Aorta (tissue), 5 donors: Measurements from ENCODE around the gene NKX6-2. TPM values are rescaled to one million over a fixed set of nuclear protein-coding genes. Genes with fewer than 3 reads are reported as not detected.

ENCODE experiments used
- ATAC-seq: fragments of 200-7000 bp; cut with Tn5 transposase; one replicate; pipeline ENCODE4 v1.9.1; 2022; ENCODE audit warnings: moderate library complexity; ENCODE audit not compliant: low FRiP score
- DNase-seq, 2 donors: peaks; one replicate each; pipeline ENCODE4 v3.0.0-alpha.2; 2020
- H3K27ac ChIP-seq, 2 donors: one replicate each; pipeline ENCODE4 v1.5.1; 2013; ENCODE audit warnings: low read length in 2 of 2, mild to moderate bottlenecking in 2 of 2, moderate library complexity in 2 of 2, control low read depth in 1 of 2, inconsistent platforms in 1 of 2, low read depth in 1 of 2
- H3K27me3 ChIP-seq, 2 donors: one replicate each; pipeline ENCODE4 v1.6.1; 2013; ENCODE audit warnings: control low read depth in 1 of 2, low read length in 1 of 2, mild to moderate bottlenecking in 1 of 2, moderate library complexity in 1 of 2; ENCODE audit not compliant: insufficient read depth in 2 of 2, control insufficient read depth in 1 of 2
- H3K36me3 ChIP-seq, 2 donors: one replicate each; pipeline ENCODE4 v1.6.1; 2013; ENCODE audit warnings: control low read depth in 1 of 2, low read length in 1 of 2, mild to moderate bottlenecking in 1 of 2; ENCODE audit not compliant: insufficient read depth in 2 of 2, control insufficient read depth in 1 of 2
- H3K4me1 ChIP-seq, 2 donors: one replicate each; pipeline ENCODE4 v1.6.1; 2013; ENCODE audit warnings: low read length in 2 of 2, control low read depth in 1 of 2, mild to moderate bottlenecking in 1 of 2, moderate library complexity in 1 of 2; ENCODE audit not compliant: insufficient read depth in 2 of 2, control insufficient read depth in 1 of 2
- H3K4me3 ChIP-seq, 2 donors: one replicate each; pipeline ENCODE4 v1.5.1; 2013; ENCODE audit warnings: low read length in 2 of 2, control low read depth in 1 of 2, mild to moderate bottlenecking in 1 of 2
- H3K9me3 ChIP-seq: one replicate; pipeline ENCODE4 v1.6.1; 2013; ENCODE audit warnings: mild to moderate bottlenecking, low read length; ENCODE audit not compliant: control insufficient read depth
- WGBS, 2 donors: extraction: QIAGEN DNeasy Blood & Tissue Kit; methylation state at CpG; one replicate each; pipeline ENCODE4 v1.1.7; 2013; 5-methylcytosine and 5-hydroxymethylcytosine counted together
- intact Hi-C, 2 donors: fragments of 100-400 bp; cut with DNase I; formaldehyde crosslinking; loops; one replicate each; pipeline versions ENCODE4 v1.14.2 to v1.15.0; 2022
- long read RNA-seq, 2 donors: library from polyadenylated mRNA; unstranded; transcript quantifications; one replicate each; pipeline ENCODE4 v2.0.0, GENCODE V29; 2020 to 2021
- polyA plus RNA-seq, 2 donors: library from polyadenylated mRNA; stranded (reverse); fragments of 200-250 nt; gene quantifications; one replicate each; pipeline ENCODE4 v1.2.3, GENCODE V29; 2013
- total RNA-seq, 2 donors: library from RNA; stranded (reverse); fragmentation: NEBNext Ultra II Directional; extraction: Animal tissue kit (Norgen Biotek cat#: 25700); gene quantifications; one replicate each; pipeline ENCODE4 v1.2.1, GENCODE V29; 2021
- donor health status: healthy with polysubstance abuse.
- donor health status: Bipolar disorder and iron deficiency.
- donor health status: DM: no; HTN: no; CAD: no.
- donor health status: DM: no; HTN: no; CAD: no.
- donor health status: DM: yes; HTN: yes; CAD: no.

Gene NKX6-2
- total RNA-seq: not detected
- polyA plus RNA-seq: not detected
- long read RNA-seq, donor 1: 0 reads
- long read RNA-seq, donor 2, partial matches to known transcripts: 0 of 14 reads
- long read RNA-seq, donor 2, other reads (novel, unspliced or antisense): 14 of 14 reads

DNA sequence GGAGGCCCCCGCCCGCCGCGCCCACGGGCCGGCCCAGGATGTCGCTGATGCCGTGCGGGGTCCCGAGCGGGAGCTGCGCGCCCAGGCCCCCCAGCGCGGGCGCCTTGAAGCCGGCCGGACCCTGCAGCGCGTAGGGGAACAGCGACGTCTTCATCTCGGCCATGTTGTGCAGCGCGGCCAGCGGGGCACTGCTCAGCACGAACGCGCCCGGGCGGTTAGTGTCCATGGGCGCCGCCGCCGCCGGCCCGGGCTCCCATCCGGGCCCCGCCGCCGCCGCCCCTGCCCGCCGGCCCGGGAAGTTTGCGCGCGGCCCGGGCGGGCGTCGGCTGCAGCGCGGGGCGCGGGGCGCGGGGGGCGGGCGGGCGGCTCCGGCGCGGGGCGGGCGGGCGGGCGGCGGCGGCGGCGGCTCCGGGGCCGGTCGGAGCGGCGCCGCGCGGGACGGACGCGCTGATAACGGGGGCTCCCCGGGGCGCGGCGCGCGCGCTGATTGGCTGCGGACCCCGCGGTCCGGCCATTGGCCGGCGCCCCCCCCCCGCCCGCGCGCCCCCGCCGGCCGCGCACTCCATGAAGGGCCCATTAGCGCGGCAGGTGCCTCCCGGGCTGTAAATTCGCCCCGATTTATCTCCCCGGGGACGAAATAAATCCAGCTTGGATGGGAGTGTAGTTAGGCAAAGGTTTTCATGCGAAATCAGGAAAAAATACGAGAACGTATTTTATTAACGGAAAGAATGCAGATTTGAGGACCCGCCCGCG, at the start of gene NKX6-2:
NKX6-2 (minus strand) TSS at position 425 of the 753 bp plus-strand sequence; CDS start at position 226, 199 bp downstream.
- peaks cover 7% of the 10 kb centered on the region for H3K9me3 ChIP-seq
- ATAC-seq (no peak), DNase-seq (no peak)
- H3K4me1 ChIP-seq: no peaks in the 10 kb centered on the region
- WGBS, 2 donors: 1 to 2% methylated on average over 38 to 119 of the region's 119 CpGs
- H3K27ac ChIP-seq: no peak within 1 kb of the TSS
- H3K4me3 ChIP-seq: no peak within 1 kb of the TSS
- peaks cover 0 to 4% of the 10 kb centered on the region in 2 donors for H3K27me3 ChIP-seq
- intact Hi-C loops: no loop called here
- peaks cover 7 to 12% of the 10 kb centered on the region in 2 donors for H3K36me3 ChIP-seq

DNA sequence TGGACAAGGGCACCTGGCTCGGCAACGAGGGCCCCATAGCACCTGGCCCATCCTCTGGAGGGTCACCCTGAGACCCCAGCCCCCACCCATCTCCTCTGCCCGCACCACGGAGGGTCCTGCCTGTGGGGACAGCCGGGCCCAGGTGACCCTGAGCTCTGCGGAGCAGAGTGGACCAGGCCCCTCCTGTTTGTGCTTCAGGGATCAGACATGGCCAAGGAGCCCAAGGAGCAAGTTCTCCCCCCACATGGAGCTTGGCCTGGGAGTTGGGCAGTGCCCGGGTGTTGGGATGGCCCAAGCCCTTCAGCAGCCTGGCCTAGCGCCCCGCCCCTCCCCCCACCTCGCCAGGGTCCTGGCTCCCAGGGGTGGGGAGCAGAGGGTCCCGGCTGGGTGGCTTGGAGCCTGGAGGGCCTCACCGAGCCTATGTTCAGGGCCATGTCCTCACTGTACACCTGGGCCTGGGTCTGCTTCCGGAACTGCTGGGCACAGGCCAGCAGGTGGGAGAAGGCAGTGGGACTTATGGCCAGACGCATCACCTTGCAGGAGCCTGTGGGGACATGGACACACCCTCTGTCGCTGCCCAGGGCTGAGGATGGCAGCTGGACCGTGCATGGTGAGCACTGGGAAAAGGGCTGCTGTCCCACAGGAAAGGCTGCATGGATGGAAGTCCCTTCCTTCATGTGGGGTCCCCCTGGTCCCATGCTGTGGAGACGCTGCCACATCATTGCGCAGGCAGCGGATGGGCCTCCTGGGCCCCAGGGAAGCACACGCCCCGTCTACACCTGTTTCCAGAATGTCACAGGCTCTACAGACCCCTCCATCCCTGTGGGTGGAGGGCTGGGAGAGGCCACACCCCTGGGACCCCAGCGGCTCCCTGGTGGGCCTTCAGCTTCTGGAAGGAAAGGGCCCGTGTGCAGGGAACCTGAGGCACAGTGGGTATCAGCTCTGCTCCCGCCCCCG, 49.2 kb upstream of the NKX6-2 start:
- H3K27ac ChIP-seq: no peak overlapping the region
- peaks cover 0 to 2% of the 10 kb centered on the region in 2 donors for H3K27me3 ChIP-seq
- ATAC-seq (no peak), DNase-seq (peak; percentile 26 to 57)
- H3K4me3 ChIP-seq: no peak overlapping the region
- 74 to 82% methylated on average over 23 to 25 of the region's 25 CpGs for WGBS, 2 donors
- H3K9me3 ChIP-seq: no peaks in the 10 kb centered on the region
- intact Hi-C loops: loop anchor here in 1 of 2 donors (5.0 kb wide), 1 partner anchor 292 kb away; no protein-coding TSS in a partner anchor
- H3K36me3 ChIP-seq: no peaks in the 10 kb centered on the region
- no peaks in the 10 kb centered on the region for H3K4me1 ChIP-seq

DNA sequence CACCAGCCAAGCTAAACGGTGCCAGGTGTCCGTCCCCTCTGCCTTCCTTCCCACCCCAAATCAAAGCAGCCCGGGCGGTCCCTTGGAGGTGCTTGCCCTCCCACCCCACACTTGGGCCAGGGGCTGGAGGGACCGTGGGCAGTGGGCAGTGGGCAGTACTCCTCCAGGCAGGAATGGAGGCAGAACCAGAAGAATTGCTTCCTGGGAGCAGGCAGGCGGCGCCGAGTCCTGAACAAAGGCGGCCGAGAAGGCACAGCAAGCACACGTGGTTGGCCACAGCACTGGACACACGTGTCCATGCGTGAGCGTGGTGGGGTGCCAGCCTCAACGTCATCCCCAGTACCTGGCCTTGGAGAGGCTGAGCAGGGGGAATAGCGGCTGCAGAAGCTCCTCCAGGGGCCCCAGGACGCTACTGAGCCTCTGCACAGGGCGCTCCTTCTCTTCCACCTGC, 48.4 kb upstream of the NKX6-2 start:
- ATAC-seq: no peak
- H3K27ac ChIP-seq: no peak overlapping the region

DNA sequence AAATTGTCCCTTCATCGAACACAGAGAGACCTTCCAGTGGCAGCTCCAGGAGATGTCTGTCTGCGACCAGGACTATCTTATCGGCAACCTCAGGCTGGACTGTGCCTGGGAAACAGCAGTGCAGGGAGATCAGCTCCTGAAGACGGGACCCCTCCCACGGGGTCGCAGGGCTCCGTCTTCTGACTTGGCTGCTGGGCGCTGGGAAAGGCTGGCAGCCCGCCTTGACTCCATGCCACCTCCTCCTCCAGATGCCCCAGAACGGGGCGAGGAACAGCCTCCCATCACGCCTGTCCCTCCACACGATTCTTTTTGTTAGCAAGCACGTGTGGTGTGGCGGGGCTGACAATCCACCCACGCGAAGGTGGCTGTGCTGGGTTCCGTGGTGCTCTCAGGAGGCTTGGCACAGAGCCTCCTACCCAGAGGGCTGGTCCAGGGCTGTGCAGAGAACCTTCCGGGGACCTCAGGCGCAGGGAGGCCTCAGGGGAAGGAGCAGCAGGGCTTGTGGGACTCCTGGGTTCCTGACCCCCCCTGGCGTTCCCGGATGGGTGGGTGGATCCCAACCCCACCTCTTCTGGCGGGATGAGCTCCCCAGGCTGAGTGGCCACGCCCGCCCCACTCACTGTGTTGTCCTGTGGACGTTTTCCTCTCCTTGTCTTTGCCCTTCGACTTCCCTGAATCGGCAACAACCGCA, 47.6 kb upstream of the NKX6-2 start:
- Histone ChIP-seq H3K36me3 (no peaks in the 10 kb centered on the region), H3K4me3 (no peak overlapping the region), H3K27me3 (peaks cover 0 to 2% of the 10 kb centered on the region in 2 donors), H3K4me1 (no peaks in the 10 kb centered on the region), H3K9me3 (no peaks in the 10 kb centered on the region), H3K27ac (no peak overlapping the region)
- intact Hi-C loops: no loop called here
- ATAC-seq: no peak
- DNase-seq: peak in 1 of 2 donors; percentile 41
- WGBS, 2 donors: 52 to 56% methylated on average over 29 of the region's 29 CpGs

More for the DNA sequence above, 48.4 kb upstream of the NKX6-2 start:
- DNase-seq: peak in 1 of 2 donors; percentile 30
- WGBS, 2 donors: 84 to 86% methylated on average over 18 of the region's 18 CpGs
- Histone ChIP-seq H3K36me3 (no peaks in the 10 kb centered on the region), H3K4me1 (no peaks in the 10 kb centered on the region), H3K4me3 (no peak overlapping the region), H3K9me3 (no peaks in the 10 kb centered on the region), H3K27me3 (peaks cover 0 to 2% of the 10 kb centered on the region in 2 donors)
- intact Hi-C loops: no loop called here

DNA sequence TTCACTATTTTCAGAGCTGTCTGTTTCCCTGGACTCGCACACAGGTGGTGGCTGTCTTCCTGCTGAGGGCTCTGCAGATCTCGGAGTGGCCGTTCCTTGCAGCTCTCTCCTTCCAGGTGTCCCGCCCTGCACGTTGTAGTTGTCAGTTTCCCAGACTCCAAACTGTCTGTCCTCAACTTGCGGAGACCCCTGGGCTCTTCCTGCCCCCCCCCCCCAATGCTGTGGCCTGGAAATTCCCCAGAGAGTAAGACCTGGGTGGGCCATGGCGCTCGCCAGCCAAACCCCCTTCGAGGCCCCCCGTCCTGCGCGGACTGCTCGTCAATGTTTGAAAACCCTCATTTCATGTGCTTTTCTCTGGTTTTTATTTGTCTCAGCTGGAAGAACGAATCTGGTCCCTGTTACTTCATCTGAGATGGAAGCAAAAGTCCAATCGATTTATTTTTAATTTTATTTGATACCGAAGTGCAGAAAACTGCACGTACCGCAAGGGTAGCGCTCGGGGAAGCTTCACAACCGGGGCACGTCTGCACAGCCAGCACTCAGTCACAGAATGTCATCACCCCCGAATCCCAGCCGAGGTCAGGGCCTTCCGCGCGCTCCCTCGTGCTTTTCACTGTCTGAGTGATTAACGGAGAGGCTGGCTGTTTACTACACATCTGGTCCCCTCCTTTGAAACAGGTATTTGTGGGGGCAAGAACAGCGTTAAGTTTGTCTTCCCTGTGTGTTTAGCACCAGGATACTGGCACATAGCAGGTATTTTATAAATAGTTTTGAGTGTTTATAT, 46.4 kb upstream of the NKX6-2 start:
- Histone ChIP-seq H3K9me3 (no peaks in the 10 kb centered on the region), H3K27me3 (peaks cover 0 to 2% of the 10 kb centered on the region in 2 donors), H3K36me3 (no peaks in the 10 kb centered on the region), H3K27ac (no peak overlapping the region), H3K4me3 (no peak overlapping the region), H3K4me1 (no peaks in the 10 kb centered on the region)
- ATAC-seq (no peak), DNase-seq (peak; percentile 10 to 50)
- 15 to 37% methylated on average over 30 of the region's 30 CpGs for WGBS, 2 donors
- intact Hi-C loops: no loop called here

DNA sequence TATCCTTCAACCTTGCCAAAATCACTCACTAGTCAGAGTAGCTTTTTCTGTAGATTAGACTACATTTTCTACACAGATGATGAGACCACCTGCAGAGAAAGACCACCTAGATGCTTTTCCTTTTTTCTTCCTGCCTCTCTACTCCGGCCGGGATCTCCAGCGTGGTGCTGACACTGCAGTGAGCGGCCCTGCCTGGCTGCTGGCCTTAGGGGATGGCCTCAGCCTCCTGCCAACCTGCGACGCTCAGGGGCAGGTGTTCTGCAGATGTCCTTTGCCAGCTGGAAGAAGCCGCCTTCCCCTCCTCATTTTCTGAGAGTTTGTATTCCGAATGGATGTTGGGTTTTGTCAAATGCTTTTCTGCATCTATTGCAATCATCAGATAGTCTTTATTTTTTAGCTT, 43.5 kb upstream of the NKX6-2 start:
- 70% methylated on average over 8 of the region's 8 CpGs for WGBS, 2 donors
- Histone ChIP-seq H3K4me3 (no peak overlapping the region), H3K4me1 (no peaks in the 10 kb centered on the region), H3K27ac (no peak overlapping the region), H3K9me3 (no peaks in the 10 kb centered on the region), H3K36me3 (no peaks in the 10 kb centered on the region), H3K27me3 (no peaks in the 10 kb centered on the region)
- ATAC-seq (no peak), DNase-seq (peak in 1 of 2 donors; percentile 54)
- intact Hi-C loops: no loop called here

DNA sequence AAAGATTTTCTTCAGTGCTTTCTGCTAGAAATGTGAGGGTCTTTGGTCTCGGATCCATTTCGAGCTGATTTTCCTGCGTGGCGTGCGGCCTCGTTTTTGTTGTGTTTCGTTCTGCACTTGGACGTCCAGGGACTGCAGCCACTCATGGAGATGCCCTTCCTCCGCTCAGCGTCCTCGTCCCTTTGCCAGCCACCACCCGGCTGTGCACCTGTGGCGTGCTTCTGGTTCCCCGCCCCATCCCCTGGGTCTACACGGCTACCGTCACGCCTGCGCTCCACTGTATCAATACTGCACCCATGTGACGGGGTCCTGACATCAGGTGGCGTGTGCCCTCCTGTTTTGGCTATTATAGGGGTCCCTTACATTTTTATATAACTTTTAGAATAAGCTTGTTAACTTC, 42.7 kb upstream of the NKX6-2 start:
- no peak overlapping the region for H3K27ac ChIP-seq
- no peak overlapping the region for H3K4me3 ChIP-seq
- no peaks in the 10 kb centered on the region for H3K36me3 ChIP-seq
- H3K9me3 ChIP-seq: no peaks in the 10 kb centered on the region
- WGBS, 2 donors: 90% methylated on average over 20 of the region's 20 CpGs
- DNase-seq (peak in 1 of 2 donors; percentile 65), ATAC-seq (no peak)
- no peaks in the 10 kb centered on the region for H3K27me3 ChIP-seq
- intact Hi-C loops: no loop called here
- H3K4me1 ChIP-seq: no peaks in the 10 kb centered on the region
